GM12878 (cell line): ENCODE data around the gene TXNDC15. TPM values are rescaled to one million over a fixed set of nuclear protein-coding genes. Genes with fewer than 3 reads are reported as not detected.

Source experiments
- BCL11A ChIP-seq: IDR thresholded peaks from 2 replicates; pipeline ENCODE4 v1.6.1; 2011; ENCODE audit warnings: low read depth, low read length
- CREM ChIP-seq: IDR thresholded peaks from 2 replicates; pipeline ENCODE4 v1.6.1; 2014; ENCODE audit warnings: antibody characterized with exemption, low read depth
- E2F4 ChIP-seq: IDR thresholded peaks from 2 replicates; pipeline ENCODE4 v1.6.1; 2012; ENCODE audit warnings: low read depth, low read length, improper control_type of control experiment
- FOXM1 ChIP-seq: IDR thresholded peaks from 2 replicates; pipeline ENCODE4 v1.6.1; 2012; ENCODE audit warnings: low read depth, mild to moderate bottlenecking, inconsistent platforms, low read length, moderate library complexity
- IKZF1 ChIP-seq: fragments of 450-650 bp; conservative IDR thresholded peaks from 2 replicates; pipeline ENCODE4 v1.6.1; 2017; ENCODE audit warnings: antibody characterized with exemption, mild to moderate bottlenecking
- JUND ChIP-seq: IDR thresholded peaks from 2 replicates; pipeline ENCODE4 v1.6.1; 2012; ENCODE audit warnings: low read depth, mild to moderate bottlenecking, low read length, improper control_type of control experiment, moderate library complexity
- LARP7 ChIP-seq: fragments of 450-650 bp; IDR thresholded peaks from 2 replicates; pipeline ENCODE4 v1.6.1; 2017; ENCODE audit warnings: mild to moderate bottlenecking
- NFYB ChIP-seq: IDR thresholded peaks from 2 replicates; pipeline ENCODE4 v1.6.1; 2011; ENCODE audit warnings: low read depth, mild to moderate bottlenecking, low read length, improper control_type of control experiment, moderate library complexity; ENCODE audit not compliant: insufficient read depth
- PML ChIP-seq: IDR thresholded peaks from 2 replicates; pipeline ENCODE4 v1.6.1; 2012; ENCODE audit warnings: low read length, inconsistent platforms
- RFX5 ChIP-seq: IDR thresholded peaks from 2 replicates; pipeline ENCODE4 v1.6.1; 2011; ENCODE audit warnings: low read depth, low read length, improper control_type of control experiment
- SIN3A ChIP-seq: IDR thresholded peaks from 2 replicates; pipeline ENCODE4 v1.6.1; 2012; ENCODE audit warnings: low read depth, low read length, improper control_type of control experiment
- SMAD1 ChIP-seq: fragments of 450-650 bp; IDR thresholded peaks from 2 replicates; pipeline ENCODE4 v1.6.1; 2018; ENCODE audit warnings: mild to moderate bottlenecking, low read depth; ENCODE audit not compliant: partially characterized antibody
- STAT3 ChIP-seq: IDR thresholded peaks from 2 replicates; pipeline ENCODE4 v1.6.1; 2011; ENCODE audit warnings: low read depth, low read length, improper control_type of control experiment
- TCF3 ChIP-seq: IDR thresholded peaks from 2 replicates; pipeline ENCODE4 v1.6.1; 2012; ENCODE audit warnings: low read depth, mild to moderate bottlenecking, low read length, borderline replicate concordance; ENCODE audit not compliant: insufficient read depth
- TCF7 ChIP-seq: IDR thresholded peaks from 2 replicates; pipeline ENCODE4 v1.6.1; 2014; ENCODE audit warnings: antibody characterized with exemption, borderline replicate concordance
- ZBED1 ChIP-seq: IDR thresholded peaks from 2 replicates; pipeline ENCODE4 v1.6.1; 2016; ENCODE audit warnings: borderline replicate concordance
- ZBTB40 ChIP-seq: fragments of 450-650 bp; IDR thresholded peaks from 2 replicates; pipeline ENCODE4 v1.6.1; 2016; ENCODE audit warnings: mild to moderate bottlenecking, moderate library complexity, borderline replicate concordance
- ZNF274 ChIP-seq: IDR thresholded peaks from one replicate; pipeline ENCODE4 v1.8.0; 2011; ENCODE audit not compliant: insufficient read length, insufficient read depth
- ZZZ3 ChIP-seq: IDR thresholded peaks from 2 replicates; pipeline ENCODE4 v1.6.1; 2011; ENCODE audit warnings: low read depth; ENCODE audit not compliant: control insufficient read depth, insufficient read length
- polyA plus RNA-seq, 11 experiments: library from polyadenylated mRNA; depleted of rRNA in 4 of 11; unstranded in 6 of 11; stranded (reverse) in 5 of 11; fragments of >200 nt; fragmentation: Nextera tagmentation in 4 of 11; fragmentation: Illumina TruSeq in 1 of 11; extraction: Ambion mirVana in 4 of 11; extraction: Trizol in 1 of 11; gene quantifications; 1 replicate in 1 of 11; 2 replicates in 10 of 11; pipeline versions ENCODE4 v1.2.1 to v1.2.3, GENCODE V29; 2011 to 2016; ENCODE audit warnings: inconsistent platforms in 2 of 11, missing spikeins in 2 of 11, low read depth in 1 of 11
- total RNA-seq, 4 experiments: library from RNA; depleted of rRNA in 3 of 4; stranded (reverse); fragments of >200 nt in 3 of 4; fragmentation: Illumina TruSeq in 1 of 4; extraction: Trizol in 1 of 4; gene quantifications; 2 replicates each; pipeline versions ENCODE4 v1.2.1 to v1.2.3, GENCODE V29; 2013 to 2021
- TF ChIP-seq, protein P1 (sequence below): IDR thresholded peaks from 2 replicates; pipeline ENCODE4 v1.6.1; 2012; ENCODE audit warnings: improper control_type of control experiment, low read depth, low read length; ENCODE audit not compliant: insufficient replicate concordance

Gene TXNDC15
- total and polyA plus RNA-seq, 10 of the 15 experiments (the other 5 are each of a cell fraction or from before 2014, with no cell fraction given): 8.1 to 60.6 (median 38.1) TPM

DNA sequence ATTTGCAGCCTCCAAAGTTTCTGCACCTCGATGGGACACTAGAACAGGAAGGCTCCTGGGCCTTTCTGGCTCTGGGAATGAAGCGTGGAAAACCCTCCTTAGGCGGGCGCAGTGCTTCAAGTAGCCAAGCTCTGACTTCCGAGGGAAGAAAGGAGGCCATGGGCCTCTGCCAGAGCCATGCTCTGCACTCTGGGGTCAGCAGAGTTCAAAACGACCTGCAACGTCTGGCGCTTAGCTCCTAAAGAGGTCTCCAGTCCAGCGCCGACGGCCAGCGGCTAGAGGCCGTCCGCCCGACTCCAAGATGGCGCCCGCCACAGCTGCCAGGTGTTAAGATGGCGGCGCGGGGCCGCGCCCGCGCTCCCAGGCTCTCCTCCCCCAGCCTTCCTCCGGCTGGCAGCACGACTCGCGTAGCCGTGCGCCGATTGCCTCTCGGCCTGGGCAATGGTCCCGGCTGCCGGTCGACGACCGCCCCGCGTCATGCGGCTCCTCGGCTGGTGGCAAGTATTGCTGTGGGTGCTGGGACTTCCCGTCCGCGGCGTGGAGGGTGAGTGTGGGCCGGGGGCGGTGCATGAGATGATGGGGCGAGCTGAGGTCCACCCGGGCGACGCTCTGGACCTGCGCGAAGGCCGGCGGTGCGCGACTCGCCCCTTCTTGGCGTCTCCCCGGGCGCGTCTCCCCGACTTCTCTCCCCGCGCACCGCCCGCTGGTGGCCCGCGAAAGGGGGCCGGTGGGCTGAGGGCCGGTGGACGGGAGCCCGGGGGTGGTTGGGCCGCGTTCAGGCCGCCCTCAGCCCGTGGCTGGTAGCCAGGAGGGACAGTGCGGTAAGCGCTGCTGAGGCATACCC is at the start of gene TXNDC15 (continued):
- TF ChIP-seq, protein P1, sequence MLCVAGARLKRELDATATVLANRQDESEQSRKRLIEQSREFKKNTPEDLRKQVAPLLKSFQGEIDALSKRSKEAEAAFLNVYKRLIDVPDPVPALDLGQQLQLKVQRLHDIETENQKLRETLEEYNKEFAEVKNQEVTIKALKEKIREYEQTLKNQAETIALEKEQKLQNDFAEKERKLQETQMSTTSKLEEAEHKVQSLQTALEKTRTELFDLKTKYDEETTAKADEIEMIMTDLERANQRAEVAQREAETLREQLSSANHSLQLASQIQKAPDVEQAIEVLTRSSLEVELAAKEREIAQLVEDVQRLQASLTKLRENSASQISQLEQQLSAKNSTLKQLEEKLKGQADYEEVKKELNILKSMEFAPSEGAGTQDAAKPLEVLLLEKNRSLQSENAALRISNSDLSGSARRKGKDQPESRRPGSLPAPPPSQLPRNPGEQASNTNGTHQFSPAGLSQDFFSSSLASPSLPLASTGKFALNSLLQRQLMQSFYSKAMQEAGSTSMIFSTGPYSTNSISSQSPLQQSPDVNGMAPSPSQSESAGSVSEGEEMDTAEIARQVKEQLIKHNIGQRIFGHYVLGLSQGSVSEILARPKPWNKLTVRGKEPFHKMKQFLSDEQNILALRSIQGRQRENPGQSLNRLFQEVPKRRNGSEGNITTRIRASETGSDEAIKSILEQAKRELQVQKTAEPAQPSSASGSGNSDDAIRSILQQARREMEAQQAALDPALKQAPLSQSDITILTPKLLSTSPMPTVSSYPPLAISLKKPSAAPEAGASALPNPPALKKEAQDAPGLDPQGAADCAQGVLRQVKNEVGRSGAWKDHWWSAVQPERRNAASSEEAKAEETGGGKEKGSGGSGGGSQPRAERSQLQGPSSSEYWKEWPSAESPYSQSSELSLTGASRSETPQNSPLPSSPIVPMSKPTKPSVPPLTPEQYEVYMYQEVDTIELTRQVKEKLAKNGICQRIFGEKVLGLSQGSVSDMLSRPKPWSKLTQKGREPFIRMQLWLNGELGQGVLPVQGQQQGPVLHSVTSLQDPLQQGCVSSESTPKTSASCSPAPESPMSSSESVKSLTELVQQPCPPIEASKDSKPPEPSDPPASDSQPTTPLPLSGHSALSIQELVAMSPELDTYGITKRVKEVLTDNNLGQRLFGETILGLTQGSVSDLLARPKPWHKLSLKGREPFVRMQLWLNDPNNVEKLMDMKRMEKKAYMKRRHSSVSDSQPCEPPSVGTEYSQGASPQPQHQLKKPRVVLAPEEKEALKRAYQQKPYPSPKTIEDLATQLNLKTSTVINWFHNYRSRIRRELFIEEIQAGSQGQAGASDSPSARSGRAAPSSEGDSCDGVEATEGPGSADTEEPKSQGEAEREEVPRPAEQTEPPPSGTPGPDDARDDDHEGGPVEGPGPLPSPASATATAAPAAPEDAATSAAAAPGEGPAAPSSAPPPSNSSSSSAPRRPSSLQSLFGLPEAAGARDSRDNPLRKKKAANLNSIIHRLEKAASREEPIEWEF: no peak
- TF ChIP-seq RFX5 (no peak), FOXM1 (no peak), BCL11A (no peak), CREM (no peak), SIN3A (peak; percentile 66), ZBED1 (peak; percentile 6; the same call in 1 of the 2 replicates), TCF7 (no peak), PML (peak; percentile 69; the same call in 1 of the 2 replicates), JUND (no peak), NFYB (no peak), E2F4 (0 out of 2 replicates have a peak, but pooled peaks have one; percentile 24), ZNF274 (no peak), ZBTB40 (peak; percentile 63; the same call in 1 of the 2 replicates), LARP7 (peak; percentile 81; the same call in 1 of the 2 replicates), IKZF1 (peak; percentile 80), SMAD1 (no peak), ZZZ3 (no peak), STAT3 (no peak), TCF3 (0 out of 2 replicates have a peak, but pooled peaks have one; percentile 61)
